DMS79 (cell line): ENCODE data around the gene HOXB7.

ENCODE experiments used
- DNase-seq: peaks from one replicate; lab custom pipeline; 2025; lab: John Stamatoyannopoulos, UW

Gene HOXB7

DNA sequence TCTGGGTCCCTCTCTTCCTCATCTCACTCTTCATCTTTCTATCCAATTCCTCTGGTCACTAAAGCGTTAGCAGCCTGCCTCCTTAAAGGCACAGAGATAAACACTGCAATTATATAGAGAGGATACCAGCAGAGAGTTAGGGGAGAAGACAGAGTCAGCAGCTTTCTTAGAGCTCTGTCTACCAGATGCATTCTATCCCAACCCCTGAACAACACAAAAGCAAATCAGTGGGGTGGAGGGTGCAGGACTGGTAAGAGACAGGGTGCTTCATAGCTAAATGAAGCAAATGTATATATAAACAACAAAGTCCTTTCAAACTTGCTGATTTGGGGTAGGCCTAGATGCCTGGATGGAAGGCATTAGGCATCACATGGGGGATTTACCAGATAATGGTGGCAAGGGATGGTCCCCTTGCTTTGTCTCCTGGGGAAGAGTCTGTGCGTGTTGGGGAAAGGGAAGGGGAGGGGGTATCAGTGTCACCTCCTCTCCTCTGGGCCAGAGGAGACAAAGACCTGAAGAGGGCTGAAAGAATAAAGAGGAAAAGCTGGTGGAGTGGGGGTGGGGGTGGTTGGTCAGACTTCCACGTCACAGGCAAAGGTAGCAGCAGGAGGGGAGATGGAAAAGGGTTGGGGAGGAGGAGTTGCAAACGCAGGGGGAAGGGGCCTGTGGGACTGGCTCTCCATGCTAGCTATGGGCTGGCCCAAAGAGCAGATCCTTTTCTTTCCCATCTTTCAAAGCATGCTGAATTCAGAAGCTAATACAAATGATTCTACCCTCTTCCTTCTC is 44.7 kb downstream of the HOXB7 start:
- no peak for DNase-seq

DNA sequence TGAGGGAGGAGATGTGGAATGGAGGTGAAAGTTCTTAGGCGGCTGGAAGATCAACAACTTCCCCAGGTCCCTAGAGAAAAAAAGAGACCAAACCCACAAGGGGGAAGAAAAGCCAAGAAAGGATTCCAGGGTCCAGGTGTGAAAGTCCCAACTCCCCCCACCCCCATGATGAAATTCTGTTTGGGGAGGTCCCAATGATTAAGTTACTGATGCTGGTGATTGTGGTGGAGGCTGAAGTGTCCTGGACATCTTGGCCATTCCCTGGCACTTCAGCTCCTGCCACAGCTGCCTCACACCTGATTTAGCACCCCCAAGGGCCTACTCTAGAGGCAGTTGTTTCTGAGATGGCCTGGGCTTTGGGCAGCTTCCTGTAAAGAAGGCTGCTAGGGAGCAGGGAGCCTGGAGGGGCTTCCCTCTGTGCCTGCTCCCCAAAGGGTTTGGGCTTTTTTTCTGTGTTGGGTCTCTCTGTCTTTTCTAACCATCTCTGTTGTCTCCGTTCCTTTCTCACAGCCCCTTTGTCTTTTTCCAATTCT is 45.7 kb downstream of the HOXB7 start:
- no peak for DNase-seq

DNA sequence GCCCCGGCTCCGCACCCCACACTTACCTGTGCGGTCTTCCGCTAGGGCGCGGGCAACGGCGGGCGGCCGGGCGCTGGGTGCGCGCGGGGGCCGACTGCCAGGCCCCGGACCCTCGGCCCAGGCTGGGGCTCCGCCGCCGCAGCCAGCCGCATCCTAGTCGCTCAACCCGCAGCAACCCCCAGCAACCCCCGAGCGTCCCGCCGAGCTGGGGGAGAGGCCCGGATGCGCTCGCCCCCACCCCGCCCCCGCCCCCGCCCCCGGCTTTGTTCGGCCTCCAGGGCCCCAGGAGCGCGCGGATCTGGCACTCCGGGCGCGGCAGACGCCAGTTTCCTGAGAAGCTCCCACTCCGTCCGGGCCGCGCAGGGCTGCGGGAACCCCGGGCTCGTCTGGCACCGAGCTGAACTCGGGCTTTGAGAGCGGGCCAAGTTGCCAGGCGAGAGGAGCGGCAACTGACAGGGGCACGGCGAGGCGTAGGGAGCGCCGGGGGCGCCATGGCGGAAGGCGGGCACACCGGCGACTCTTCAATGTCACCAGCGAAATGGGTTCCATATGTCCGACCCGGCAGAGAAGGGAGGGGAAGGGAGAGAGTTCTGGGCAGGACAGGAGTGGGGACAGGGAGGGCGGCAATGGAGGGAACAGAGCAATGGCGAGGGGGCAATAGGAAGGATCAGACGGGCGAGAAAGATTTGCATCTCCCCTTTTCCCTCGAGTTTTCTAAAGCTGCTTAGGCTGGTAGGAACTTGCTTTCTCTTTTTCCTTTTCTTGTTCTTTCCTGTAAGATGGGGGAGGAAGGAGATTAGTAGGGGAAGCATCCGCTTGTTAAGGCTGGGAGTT is 46.4 kb downstream of the HOXB7 start:
- no peak for DNase-seq

DNA sequence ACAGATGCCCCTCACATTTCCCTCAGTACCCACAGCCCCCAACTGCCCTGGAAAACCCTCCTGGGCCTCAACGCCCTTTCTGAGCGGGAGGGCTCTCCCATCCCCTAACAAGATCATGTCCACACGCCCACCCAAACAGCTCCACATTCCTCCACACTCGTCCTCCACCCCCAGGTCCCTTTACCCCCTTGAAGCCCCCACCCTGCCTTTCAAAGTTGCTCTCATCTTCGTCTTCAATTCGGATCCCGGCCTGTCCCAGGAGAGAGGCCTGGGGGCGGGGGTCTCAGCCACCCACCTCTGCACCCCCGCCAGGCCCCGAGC is 47.0 kb downstream of the HOXB7 start:
- DNase-seq: no peak

DNA sequence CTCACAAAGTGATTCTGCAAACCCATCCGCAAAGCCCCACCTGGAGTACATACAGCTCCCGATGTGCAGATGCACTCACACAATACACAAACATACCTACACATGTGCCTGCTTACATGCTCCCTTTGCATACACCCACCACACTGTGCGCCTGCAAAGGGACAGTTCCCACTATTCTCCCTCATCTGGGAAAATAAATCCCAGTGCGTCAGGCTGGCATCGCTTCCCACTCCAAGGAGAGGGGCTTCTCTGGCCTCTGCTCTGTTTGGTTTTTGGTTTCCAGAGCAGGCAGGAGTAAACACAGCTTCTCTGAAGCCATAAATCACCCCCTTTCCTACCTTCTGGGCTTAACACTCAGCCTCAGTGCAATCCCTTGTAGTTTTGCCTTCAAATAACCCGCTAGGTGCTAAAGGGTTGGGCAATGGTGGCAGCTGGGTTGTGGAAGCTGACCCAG is 47.4 kb downstream of the HOXB7 start:
- DNase-seq: no peak

DNA sequence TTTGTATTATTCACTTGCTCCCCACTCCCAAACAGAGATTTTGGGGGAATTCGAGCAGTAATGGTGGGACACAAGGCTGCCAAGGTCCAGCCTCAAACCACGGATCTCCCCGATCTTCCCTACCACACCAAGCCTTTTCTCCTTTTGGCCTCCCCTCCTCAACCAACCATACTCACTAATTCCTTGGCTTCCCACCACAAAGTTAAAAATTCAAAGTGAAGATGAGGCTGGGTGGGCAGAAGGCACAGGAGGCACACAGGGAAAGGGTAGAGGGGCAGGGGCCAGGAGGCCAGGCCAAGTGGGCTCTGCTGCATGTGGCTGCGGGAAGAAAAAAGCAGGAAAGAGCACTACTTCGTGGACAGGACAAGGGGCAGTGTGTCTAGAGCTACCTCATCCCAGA is 47.9 kb downstream of the HOXB7 start:
- DNase-seq: no peak

DNA sequence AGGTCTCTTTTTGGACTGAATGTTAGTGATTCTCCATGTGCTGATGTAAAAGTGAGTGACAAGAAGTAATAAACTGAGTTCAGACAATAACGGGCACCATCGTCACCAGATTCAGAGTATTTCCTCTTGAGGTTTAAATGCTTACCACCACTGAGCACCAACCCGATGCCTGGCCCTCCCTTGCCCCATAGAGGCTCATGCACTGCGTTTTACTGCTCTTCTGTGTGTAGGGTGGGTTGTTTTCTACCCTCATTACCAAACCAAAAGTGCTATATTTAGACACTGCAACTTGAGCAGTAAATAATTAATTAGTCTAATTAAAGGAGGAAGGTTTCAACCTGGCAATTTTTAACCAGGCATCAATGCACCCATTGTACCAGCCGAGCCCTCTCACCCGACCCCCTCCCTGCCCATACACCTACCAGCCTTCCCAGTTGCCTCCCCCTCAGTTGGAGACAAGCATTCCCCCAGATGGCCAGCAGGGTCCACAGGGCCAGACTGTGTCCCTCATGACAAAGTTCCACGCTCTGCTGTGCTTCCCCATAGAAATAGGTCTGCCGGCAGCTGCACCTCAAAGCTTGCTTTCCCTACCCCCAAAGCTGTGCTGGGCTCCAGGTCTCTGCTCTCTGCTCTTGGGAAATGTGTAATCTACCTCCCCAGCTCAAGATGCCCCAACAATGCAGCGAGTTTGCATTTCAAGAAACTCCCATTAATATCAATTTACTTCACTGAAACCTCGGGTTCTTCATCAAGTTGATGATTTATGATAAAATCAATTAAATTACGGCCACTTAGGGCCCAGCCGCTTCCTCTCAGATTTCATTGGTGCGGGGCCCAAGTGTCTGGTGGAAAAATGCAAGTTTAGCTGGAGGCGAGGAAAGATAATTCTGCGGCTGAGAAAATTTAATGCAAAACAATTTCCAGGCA is 48.7 kb downstream of the HOXB7 start:
- DNase-seq: no peak

DNA sequence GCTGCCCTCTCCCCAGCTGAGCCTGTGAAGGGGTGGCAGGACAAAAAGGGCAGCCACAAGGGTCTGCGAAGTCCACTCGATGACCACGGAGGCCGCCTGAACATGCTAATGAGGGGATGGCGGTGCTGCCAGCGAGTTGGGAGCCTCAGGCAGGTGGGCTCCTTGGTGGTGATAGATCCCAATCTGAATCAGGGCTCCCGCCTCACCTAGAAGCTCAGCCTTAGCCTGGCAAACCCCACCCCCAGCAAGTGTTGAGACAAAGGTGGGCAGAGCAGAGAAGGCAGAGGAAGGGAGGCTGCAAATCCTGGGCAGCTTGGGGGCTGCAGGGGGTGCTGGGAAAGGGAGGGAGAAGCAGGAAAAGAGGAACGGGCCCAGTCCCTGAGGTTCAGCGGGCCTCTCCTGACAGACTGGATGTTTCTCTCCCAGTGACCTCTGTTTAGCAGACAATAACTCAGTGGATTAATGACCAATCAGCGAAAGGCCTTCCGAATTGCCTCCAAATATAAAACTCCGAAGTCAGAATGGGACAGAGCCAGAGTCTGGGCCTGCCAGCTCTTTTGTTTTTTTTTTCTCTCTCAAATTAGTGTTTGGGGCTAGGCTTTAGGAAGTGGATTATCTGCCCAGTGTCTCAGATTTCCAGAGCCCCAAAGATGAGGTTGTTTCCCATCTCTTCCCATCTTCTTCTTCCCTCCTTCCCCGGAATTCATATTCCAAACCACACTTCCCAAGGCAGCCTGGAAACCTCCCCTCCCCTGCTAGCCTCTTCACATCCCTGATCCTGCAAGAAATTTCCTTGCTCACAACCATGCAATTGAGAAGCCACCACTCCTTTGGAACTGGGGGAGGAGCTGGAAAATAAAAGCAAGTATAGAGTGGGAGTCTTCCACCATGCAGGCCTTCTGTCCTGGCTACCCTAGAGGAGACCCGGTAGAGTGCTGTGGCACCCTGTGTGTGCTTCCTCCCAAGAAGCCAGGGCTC is 50.7 kb downstream of the HOXB7 start:
- DNase-seq: no peak

DNA sequence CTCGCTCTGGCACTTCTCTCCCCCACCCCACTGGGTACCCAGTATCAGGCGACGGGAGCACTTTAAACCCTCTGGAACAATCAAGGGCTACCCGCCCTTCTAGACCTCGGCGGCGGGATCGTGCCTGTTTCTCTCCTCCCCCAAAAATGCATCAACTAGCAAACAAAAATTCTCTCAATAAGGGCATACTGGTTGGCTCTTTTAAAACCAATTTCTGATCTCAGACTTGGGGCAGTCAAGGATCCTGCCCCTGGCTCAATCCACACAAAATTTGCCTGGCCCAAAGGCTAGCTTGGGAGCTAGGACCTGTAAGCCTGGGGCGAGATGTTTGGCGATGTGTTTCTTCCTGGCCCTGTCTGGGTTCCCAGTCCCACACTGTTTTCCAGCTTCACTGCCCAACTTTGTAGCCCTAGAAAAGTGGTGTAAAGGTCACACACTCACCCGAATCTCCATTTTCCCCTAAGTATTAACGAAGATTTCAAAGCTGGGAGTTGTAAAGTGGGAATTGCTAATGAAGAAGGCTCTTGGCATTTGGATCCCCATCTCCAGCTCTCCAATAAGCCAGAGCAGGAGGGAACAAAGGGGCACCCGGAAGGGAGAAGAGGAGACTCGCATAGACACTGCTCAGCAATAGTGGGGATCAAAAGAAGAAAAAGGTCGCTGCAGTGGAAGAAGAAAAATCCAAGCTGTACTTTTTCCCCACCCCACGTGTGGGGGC is 51.5 kb downstream of the HOXB7 start:
- DNase-seq: no peak

DNA sequence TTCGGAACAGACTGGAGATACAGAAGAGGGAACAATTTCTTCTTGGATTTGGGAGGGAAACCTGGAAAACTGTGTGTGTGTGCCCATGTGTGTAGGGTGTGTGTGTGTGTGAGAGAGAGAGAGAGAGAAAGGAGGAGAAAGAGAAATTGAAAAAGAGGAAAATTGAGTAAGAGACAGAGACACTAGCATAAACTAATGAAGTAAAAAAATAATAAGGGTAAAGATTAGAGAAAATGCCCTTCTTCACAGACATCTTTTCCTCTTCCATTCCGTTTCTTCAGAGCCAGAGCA is 52.0 kb downstream of the HOXB7 start:
- DNase-seq: no peak

DNA sequence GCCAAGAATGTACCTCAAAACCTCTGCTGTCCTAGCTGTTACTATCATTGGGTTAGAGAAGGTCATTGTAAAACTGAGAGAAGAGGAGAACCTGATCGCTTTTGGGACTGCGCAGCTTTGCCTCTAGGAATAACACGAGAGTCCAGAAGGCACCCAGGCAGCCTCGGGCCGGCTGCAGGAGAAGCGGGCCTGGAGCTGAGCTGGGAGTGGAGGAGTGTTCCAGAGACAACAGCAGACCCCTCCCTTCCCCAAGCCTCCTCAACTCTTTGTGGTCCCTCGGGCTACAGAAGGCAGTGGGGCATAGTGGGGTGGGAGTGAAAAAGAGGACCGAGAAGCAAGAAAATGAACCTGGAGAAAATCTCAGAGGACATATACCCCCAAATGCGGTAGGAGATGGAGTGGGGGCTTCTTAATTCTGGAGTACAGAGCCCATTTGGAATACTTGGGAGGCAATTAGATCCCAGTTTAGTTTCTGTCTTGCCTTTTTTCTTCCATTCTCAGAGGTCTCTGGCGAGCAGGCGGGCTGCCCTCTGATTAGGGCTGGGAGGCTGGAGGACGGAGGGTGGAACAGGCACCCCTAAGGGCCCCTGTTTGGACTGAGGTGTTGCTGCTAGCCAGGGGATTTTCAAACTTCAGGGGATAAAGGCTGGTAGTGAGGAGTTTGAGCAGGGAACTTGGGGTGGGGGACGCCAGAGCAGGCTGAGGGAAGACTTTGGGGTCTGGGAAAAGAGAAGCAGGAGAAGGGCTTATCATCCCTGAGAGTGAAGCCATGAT is 52.6 kb downstream of the HOXB7 start:
- no peak for DNase-seq
